Esophagus muscularis mucosa (tissue), 3 donors: Measurements from ENCODE around the gene ELAVL3.

Experiments
- CTCF ChIP-seq, 3 experiments: fragments of 200-600 bp in 2 of 3; fragments of 450-650 bp in 1 of 3; sonication (generic) in 2 of 3; IDR thresholded peaks; one replicate each; pipeline ENCODE4 v1.5.1; 2017 to 2019; ENCODE audit warnings: antibody characterized with exemption in 3 of 3, mild to moderate bottlenecking in 2 of 3, moderate library complexity in 1 of 3
- POLR2A ChIP-seq: fragments of 450-650 bp; IDR thresholded peaks from one replicate; pipeline ENCODE4 v1.6.1; 2017; ENCODE audit warnings: antibody characterized with exemption, moderate library complexity, mild to moderate bottlenecking, low read depth
- POLR2AphosphoS5 ChIP-seq, 2 donors: sonication (generic); formaldehyde crosslinking; IDR thresholded peaks; one replicate each; pipeline ENCODE4 v1.6.1; 2017; ENCODE audit warnings: antibody characterized with exemption in 2 of 2

GRCh38 chr19:11421371-11422098 lies 59.3 kb downstream of the ELAVL3 start:
- TF ChIP-seq CTCF (IDR thresholded peaks at IDR 0.05) (no peak), POLR2A (no peak), POLR2AphosphoS5 (IDR thresholded peaks at IDR 0.05) (no peak)
